ENCODE results near the gene LMTK2. TPM values are rescaled to one million over a fixed set of nuclear protein-coding genes. Genes with fewer than 3 reads are reported as not detected.

LMTK2 gene
- total RNA-seq, 1 experiment from 2014 or later, result 37.1 TPM

- POLR2A ChIA-PET (ENCODE audit: unreplicated experiment), result interaction anchor here (0.7 kb wide), 1 partner anchor 69 kb away, joined by 3 read pairs; no protein-coding TSS in a partner anchor
- Histone ChIP-seq H4K20me1 (ENCODE audit: insufficient read depth) (no peaks in the 10 kb centered on the region), H3K9me3 (ENCODE audit: insufficient read depth, low read depth) (no peaks in the 10 kb centered on the region), H3K27me3 (ENCODE audit: insufficient read depth, low read depth) (no peaks in the 10 kb centered on the region), H3K36me3 (ENCODE audit: low read depth) (peaks cover 11% of the 10 kb centered on the region), H3K79me2 (ENCODE audit: low read depth) (peaks cover 49% of the 10 kb centered on the region), H3K9me2 (ENCODE audit: insufficient read depth) (no peaks in the 10 kb centered on the region), H3K27ac (peak overlapping the region; percentile 80), H2AFZ (no peak overlapping the region), H3F3A (ENCODE audit: insufficient read depth, low read depth) (peaks cover 39% of the 10 kb centered on the region), H3K4me1 (replicated peaks; ENCODE audit: insufficient read depth) (peaks cover 32% of the 10 kb centered on the region), H3K4me3 (peak overlapping the region; percentile 20; the same call in 1 of the 2 replicates), H3K4me2 (peak overlapping the region; percentile 73)
- CTCF ChIA-PET, result interaction anchor here (0.6 to 1.3 kb wide), 4 partner anchors 25 to 142 kb away, joined by 3 to 7 read pairs (median 3); no protein-coding TSS in a partner anchor
- TF ChIP-seq CTCF (conservative IDR thresholded peaks at IDR 0.05), result no peak
- BruUV-seq (replicated peaks), result TSS peak; percentile 73
- intact Hi-C loops (cut with micrococcal nuclease; ENCODE audit: unreplicated experiment), result no loop called here
- DNase-seq, result peak; percentile 53 to 92
Measured at GRCh38 chr7:98163704-98164494, 57.2 kb downstream of the LMTK2 start.

- ChIA-PET POLR2A (ENCODE audit: unreplicated experiment) (interaction anchor here (0.6 kb wide), 1 partner anchor 13 kb away, joined by 3 read pairs; no protein-coding TSS in a partner anchor), CTCF (interaction anchor here (0.6 to 1.1 kb wide), 4 partner anchors 31 to 235 kb away, joined by 3 to 10 read pairs (median 6); partner anchors contain the start of gene BAIAP2L1)
- intact Hi-C loops (cut with micrococcal nuclease; ENCODE audit: unreplicated experiment), result loop anchor here (5.0 kb wide), 2 partner anchors 79 to 1049 kb away; partner anchors contain the start of gene SDHAF3
- BruUV-seq (replicated peaks), result no TSS peak
- DNase-seq, result peak in 1 of 2 experiments; percentile 60
- Histone ChIP-seq H3K79me2 (ENCODE audit: low read depth) (peaks cover 46% of the 10 kb centered on the region), H3K4me3 (no peak overlapping the region), H3K27ac (no peak overlapping the region), H4K20me1 (ENCODE audit: insufficient read depth) (no peaks in the 10 kb centered on the region), H3K4me1 (replicated peaks; ENCODE audit: insufficient read depth) (peaks cover 32% of the 10 kb centered on the region), H3K9me3 (ENCODE audit: insufficient read depth, low read depth) (no peaks in the 10 kb centered on the region), H3K9me2 (ENCODE audit: insufficient read depth) (no peaks in the 10 kb centered on the region), H3K36me3 (ENCODE audit: low read depth) (peaks cover 11% of the 10 kb centered on the region), H3F3A (ENCODE audit: insufficient read depth, low read depth) (peaks cover 39% of the 10 kb centered on the region), H3K27me3 (ENCODE audit: insufficient read depth, low read depth) (no peaks in the 10 kb centered on the region), H3K4me2 (no peak overlapping the region), H2AFZ (no peak overlapping the region)
- no peak for TF ChIP-seq EZH2 (IDR thresholded peaks at IDR 0.05; ENCODE audit: low read depth)
- TF ChIP-seq CTCF (conservative IDR thresholded peaks at IDR 0.05), result peak; percentile 75
Measured at GRCh38 chr7:98165827-98166667, 59.4 kb downstream of the LMTK2 start.

GRCh38 chr7:98166668-98166970 lies 60.0 kb downstream of the LMTK2 start:
- CTCF ChIA-PET, result interaction anchor here (0.7 to 1.0 kb wide), 2 partner anchors 32 to 144 kb away, joined by 3 to 10 read pairs; no protein-coding TSS in a partner anchor
- H3K4me2 ChIP-seq, result no peak overlapping the region
- H4K20me1 ChIP-seq (ENCODE audit: insufficient read depth), result no peaks in the 10 kb centered on the region
- TF ChIP-seq CTCF (conservative IDR thresholded peaks at IDR 0.05), result no peak
- TF ChIP-seq EZH2 (IDR thresholded peaks at IDR 0.05; ENCODE audit: low read depth), result no peak
- no peaks in the 10 kb centered on the region for H3K9me3 ChIP-seq (ENCODE audit: insufficient read depth, low read depth)
- H3K4me3 ChIP-seq, result no peak overlapping the region
- H2AFZ ChIP-seq, result no peak overlapping the region
- peaks cover 32% of the 10 kb centered on the region for H3K4me1 ChIP-seq (replicated peaks; ENCODE audit: insufficient read depth)
- H3K36me3 ChIP-seq (ENCODE audit: low read depth), result peaks cover 11% of the 10 kb centered on the region; the same call in 1 of the 2 replicates
- no peak for DNase-seq
- POLR2A ChIA-PET (ENCODE audit: unreplicated experiment), result interaction anchor here (0.6 kb wide), 1 partner anchor 13 kb away, joined by 3 read pairs; no protein-coding TSS in a partner anchor
- no peak overlapping the region for H3K27ac ChIP-seq
- H3K9me2 ChIP-seq (ENCODE audit: insufficient read depth), result no peaks in the 10 kb centered on the region
- no TSS peak for BruUV-seq (replicated peaks)
- intact Hi-C loops (cut with micrococcal nuclease; ENCODE audit: unreplicated experiment), result loop anchor here (5.0 kb wide), 2 partner anchors 79 to 1049 kb away; partner anchors contain the start of gene SDHAF3
- peaks cover 40% of the 10 kb centered on the region for H3K79me2 ChIP-seq (ENCODE audit: low read depth)
- H3K27me3 ChIP-seq (ENCODE audit: insufficient read depth, low read depth), result no peaks in the 10 kb centered on the region
- peaks cover 39% of the 10 kb centered on the region for H3F3A ChIP-seq (ENCODE audit: insufficient read depth, low read depth)

All from PC-9 (cell line).